G401 (cell line): ENCODE results near the gene HIF3A. TPM values are rescaled to one million over a fixed set of nuclear protein-coding genes. Genes with fewer than 3 reads are reported as not detected.
A peak's percentile ranks its signal among the peaks of the same experiment; 100 is the strongest.
"Not testable (repeated sequence)": the region's sequence is repeated elsewhere in the genome, so short reads cannot be mapped to it uniquely, and the experiment has no call there.

ENCODE experiments used
- DNase-seq: peaks from one replicate; pipeline ENCODE4 v3.0.0-alpha.2; 2015; ENCODE audit warnings: low spot score
- in situ Hi-C: cut with HindIII; loops from 2 replicates; pipeline ENCODE4 v1.10.0; 2016; ENCODE audit warnings: low sequenced_read_pairs, mixed read lengths
- total RNA-seq: library from RNA; depleted of rRNA; stranded (reverse); fragments of >200 nt; shearing (Covaris generic); gene quantifications from 2 replicates; pipeline ENCODE4 v1.2.3, GENCODE V29; 2014

The HIF3A gene
- total RNA-seq, 1 experiment from 2014 or later: not detected

DNA sequence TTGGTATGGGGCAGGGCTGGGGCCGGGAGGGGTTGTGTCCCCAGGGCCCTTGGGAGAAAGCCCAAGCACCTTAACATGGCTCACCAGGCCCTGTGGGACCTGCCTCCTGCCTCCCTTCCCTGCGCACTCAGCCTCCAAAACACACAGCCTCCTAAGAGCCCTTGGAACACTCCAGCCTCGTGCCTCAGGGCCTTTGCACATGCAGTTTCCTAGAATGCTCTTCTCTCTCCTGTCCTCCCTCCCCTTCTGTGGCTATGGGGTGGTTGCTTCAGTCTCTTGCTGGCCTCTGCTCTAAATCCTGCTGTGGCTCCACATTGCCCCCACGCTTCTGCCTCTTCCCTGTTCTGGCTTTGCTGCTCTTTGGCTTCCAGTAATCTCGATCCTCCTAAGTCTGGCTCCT lies 23.7 kb downstream of the HIF3A start:
- DNase-seq: no peak
- in situ Hi-C loops: no loop called here

DNA sequence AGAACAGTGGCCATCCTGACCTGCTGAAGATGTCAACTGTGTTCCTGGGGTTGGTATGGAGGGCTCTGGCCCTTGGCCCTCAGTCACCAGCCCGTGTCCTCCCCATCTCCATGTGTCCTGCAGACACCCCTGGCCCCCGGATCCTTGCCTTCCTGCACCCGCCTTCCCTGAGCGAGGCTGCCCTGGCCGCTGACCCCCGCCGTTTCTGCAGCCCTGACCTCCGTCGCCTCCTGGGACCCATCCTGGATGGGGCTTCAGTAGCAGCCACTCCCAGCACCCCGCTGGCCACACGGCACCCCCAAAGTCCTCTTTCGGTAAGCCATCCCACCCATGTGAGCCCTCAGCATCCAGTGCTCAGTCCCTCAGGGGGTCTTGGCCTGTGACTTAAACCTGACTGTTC lies 24.8 kb downstream of the HIF3A start:
- in situ Hi-C loops: no loop called here
- DNase-seq: no peak

DNA sequence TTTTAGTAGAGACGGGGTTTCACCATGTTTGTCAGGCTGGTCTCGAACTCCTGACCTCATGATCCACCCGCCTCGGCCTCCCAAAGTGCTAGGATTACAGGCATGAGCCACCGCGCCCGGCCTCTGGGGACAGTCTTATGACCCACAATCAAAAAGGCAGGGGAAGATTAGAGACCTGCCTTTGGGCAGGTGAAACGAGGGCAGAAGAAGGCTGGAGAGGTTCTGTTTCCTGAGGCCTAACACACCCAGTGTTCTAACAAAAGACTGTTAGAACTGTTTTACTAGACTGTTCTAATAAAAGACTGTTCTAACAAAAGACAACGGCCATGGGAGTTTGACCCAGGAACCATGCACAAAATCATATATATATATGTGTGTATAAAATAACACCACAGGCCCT lies 26.4 kb downstream of the HIF3A start:
- in situ Hi-C loops, DNase-seq: not testable (repeated sequence)

DNA sequence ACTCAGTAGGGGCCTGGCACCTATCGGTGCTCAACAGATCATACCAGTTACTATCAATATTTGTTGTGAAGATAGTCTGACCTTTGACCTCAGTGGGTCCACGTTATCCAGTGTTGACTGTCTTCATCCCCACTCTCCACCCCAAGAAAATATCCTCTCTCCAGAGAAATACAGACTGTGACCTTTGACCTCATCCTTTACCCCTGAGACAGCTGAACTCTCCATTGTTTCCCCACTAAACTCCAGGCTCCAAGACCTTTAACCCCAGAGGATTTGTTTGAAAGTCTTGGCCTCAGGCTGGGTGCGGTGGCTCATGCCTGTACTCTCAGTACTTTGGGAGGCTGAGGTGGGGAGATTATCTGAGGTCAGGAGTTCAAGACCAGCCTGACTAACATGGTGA lies 27.4 kb downstream of the HIF3A start:
- no peak for DNase-seq
- in situ Hi-C loops: no loop called here

DNA sequence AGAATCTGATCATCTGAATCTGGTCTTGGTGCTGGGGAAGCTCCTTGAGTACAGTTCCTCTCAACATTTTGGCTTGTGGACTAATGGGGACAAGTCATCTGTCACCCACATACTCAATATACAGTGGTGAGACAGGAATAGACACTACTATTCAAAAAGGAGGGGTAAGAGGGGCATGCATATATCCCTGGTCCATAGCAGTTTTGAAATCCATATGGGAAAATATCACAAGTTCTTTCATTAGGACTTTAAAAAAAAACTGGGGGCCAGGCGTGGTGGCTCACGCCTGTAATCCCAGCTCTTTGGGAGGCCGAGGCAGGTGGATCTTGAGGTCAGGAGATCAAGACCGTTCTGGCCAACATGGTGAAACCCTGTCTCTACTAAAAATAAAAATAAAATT lies 29.8 kb downstream of the HIF3A start:
- in situ Hi-C loops: no loop called here
- DNase-seq: no peak

DNA sequence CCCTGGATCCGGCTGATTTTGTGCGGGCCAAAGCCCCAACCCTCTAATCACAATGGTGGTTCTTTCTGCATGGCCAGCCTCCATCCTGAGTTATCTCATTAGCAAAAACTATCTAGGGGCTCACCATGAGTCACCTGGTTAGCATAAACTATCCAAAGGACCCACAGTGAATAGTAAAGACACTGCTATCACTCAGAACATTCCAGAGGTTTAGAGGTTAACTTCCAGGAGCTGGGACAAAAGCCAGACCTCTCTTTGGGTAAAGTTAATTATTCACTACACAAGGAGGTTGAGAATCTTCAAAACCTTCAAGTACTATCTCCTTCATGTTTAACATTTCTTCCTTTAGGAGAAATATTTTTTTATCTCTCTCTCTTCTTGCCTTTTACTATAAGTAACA lies 31.2 kb downstream of the HIF3A start:
- in situ Hi-C loops: no loop called here
- DNase-seq: no peak

DNA sequence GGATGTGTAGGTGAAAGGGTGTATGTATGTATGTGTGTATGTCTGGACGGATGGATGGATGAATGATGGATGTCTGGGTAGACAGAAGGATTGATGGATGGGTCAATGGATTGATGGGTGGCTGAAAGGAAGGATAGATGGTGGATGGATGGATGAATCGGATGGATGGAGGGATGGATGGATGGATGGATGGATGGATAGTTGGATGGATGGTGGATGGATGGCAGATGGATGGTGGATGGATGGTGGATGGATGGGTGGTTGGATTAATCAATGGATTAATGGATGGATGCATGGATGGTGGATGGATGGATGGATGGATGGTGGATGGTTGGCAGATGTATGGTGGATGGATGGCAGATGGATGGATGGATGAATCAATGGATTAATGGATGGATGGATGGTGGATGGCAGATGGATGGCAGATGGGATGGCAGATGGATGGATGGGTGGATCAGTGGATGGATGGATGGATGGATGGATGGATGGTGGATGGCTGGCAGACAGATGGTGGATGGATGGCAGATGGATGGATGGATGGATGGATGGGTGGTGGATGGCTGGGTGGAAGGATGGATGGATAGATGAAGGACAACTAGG lies 33.6 kb downstream of the HIF3A start:
- DNase-seq: no peak
- in situ Hi-C loops: no loop called here

DNA sequence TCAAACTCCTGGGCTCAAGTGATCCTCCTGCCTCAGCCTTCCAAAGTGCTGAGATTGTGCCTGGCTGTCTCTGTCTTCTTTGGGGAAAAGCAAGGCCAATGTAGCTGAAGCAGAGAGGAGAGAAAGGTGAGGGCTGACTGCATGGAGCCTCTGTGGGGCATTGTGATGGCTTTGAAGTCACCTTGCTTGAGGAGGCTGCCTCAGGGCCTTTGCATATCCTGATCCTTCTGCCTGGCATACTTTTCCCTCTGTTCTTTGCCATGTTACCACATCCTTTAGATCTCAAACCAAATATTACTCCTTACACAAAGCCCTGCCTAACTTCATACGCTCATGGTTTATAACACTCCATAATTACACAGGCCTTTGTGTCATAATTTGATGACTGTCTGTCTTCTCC lies 40.6 kb downstream of the HIF3A start:
- DNase-seq: no peak
- in situ Hi-C loops: no loop called here

DNA sequence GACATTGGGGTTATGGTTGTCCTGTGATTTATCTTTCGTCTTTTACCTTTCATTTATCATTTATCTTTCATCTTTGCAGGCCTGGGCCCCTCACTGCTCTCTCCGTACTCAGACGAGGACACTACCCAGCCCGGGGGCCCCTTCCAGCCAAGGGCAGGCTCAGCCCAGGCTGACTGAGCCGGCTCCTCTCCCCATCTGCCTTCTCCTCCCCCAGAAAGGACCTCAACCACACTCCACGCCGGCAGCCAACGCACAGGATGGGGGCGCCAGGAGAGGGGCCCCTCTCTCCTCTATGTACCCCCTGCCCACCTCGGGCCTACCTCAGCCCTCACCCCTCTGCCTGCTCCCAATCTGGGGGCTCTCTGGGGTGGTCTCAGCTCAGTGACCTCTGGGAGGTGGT lies 42.6 kb downstream of the HIF3A start:
- in situ Hi-C loops: no loop called here
- no peak for DNase-seq

DNA sequence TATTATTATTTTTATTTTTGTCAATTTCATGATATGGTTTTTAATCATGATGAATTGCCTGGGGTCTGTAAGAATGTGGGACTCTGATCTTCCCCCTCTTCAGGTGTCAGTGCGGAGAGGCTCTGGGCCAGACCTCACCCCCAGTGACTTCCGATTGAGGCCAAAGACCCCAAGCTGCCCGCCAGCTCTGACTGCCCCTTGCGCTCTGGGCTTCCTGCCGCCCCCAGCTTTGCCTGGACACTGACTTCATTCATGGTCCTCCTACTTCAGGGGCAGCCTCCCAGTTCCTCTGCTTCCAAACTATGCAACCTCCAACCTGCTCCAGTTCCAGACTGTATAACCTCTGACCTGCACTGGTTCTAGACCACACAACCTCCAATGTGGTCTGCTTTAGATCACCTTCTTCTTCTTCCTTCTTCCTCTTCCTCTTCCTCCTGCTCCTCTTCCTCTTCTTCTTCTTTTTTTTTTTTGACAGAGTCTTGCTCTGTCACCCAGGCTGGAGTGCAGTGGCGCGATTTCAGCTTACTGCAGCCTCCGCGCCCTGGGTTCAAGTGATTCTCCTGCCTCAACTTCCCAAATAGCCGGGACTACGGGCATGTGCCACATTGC lies 43.3 kb downstream of the HIF3A start:
- DNase-seq: no peak
- in situ Hi-C loops: no loop called here

DNA sequence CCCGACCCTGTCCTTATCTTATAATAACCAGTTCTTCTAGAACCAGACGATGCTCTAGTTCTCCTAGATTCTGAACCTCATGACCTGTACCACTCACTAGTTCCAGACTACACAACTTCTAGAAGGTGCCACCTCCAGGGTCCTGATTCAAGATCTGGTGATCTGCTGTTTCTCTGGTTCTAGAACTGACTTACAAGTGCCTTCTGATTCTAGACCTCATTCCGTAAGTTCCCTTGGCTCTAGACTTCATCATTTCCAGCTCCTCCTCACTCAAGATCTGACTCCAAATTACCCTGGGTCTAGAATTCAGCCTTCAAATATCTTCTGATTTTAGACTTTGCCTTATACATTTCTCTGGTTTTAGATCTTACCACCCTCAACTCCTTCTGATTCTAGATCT lies 45.1 kb downstream of the HIF3A start:
- in situ Hi-C loops: no loop called here
- no peak for DNase-seq

DNA sequence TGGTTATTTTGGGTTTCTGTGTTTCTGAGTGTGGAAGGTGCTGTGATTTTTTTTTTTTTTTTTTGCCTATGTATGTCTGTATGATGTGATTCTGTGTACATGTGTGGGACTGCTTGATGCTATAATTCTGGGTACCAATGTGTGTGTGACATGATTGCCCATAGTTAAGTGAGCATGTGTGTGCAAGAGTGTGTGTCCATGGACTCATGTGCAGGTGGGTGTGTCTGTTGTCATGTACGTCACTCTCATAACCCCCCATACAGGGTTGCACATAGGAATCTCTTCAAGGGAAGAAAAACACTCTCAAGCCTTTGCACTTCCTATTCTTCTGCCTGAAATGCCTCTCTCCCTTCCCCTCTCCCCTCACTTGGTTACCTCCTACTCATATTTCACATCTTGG lies 47.5 kb downstream of the HIF3A start:
- no peak for DNase-seq
- in situ Hi-C loops: no loop called here

DNA sequence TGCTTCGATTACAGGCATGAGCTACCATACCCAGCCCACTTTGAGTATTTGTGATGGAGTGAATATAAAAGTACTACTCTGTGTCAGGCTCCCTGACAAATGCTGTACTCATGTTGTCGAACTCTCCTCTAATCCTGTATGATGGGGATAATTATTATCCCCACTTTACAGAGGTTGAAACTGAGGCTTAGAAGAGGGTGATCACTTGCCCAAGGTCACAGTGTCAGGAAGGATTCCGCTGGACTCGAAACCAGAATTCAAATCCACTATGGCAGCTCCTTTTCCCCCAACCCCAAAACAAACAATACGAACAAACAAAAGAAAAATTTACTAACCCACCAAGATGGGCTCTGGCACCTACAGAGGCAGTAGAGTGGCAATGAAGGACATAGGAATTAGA lies 48.3 kb downstream of the HIF3A start:
- DNase-seq: no peak
- in situ Hi-C loops: no loop called here

DNA sequence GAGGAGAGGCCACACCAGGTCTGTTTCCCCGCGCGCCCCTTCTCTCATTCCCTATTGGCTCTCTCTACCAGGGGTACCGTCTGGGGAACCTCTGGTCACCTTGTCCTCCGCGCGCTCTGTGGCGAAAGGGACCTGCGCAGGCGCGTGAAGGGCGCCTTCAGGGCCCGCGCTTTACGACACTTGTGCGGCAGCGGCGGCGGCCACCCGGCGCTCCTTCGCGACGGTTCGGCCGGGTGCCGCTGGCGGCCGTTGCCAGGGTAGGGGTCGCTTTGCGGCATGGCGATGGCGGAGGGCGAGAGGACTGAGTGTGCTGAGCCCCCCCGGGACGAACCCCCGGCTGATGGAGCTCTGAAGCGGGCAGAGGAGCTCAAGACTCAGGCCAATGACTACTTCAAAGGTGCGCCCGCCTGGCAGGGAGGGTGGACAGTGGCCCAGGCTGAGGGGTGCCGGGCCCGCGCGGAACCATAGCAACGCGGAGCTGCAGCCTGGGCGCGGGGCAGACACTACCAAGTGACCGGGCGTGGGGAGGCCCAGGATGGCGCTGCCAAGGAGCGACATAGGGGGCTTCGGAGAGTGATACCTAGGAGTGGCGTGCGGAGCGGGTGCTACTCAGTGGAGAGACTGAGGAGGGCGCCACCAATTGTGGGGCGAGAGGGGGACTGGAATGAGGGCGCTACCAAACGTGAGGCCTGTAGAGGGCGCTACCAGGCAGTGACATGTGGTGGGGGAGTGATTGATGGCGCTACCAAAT lies 50.2 kb downstream of the HIF3A start, which contains the start of gene PPP5C:
TSS of gene PPP5C (plus strand) at position 267 of the 751 bp plus-strand sequence. CDS start at position 277, 10 bp downstream.
- in situ Hi-C loops: no loop called here

DNA sequence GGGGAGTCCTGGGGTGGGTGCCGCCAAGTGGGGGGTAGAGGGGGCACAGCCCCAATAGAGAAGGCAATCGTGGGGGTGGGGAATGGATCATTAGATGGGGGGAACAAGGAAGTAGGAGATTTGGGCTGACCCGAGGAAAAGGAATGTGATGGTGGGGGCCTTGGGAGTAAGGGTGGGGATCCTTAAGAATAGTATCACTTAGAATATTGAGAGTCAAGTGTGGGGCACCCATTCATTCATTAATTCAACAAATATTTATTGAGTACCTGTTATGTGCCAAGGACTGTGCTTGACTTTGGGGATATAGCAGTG lies 50.7 kb downstream of the HIF3A start:
- DNase-seq: no peak
- in situ Hi-C loops: no loop called here

More for the DNA sequence above, 50.2 kb downstream of the HIF3A start, which contains the start of gene PPP5C:
- peak; percentile 85 for DNase-seq

DNA sequence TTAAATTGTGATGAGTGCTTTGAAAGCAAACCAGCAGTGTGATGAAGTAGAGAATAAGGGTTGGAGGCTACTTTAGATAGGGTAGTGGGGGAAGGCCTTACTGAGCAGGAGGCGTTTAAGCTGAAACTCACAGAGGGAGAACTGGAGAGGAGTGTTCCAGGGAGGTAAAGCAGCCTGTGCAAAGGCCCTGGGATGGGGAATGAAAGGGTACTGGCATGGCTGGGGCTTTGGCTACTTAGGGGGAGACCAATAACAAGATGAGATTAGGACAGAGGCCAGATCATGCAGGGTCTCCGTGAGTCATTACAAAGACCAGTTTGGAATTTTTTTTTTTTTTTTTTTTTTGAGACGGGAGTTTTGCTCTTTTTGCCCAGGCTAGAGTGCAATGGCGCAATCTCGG lies 51.1 kb downstream of the HIF3A start:
- in situ Hi-C loops: no loop called here
- no peak for DNase-seq

DNA sequence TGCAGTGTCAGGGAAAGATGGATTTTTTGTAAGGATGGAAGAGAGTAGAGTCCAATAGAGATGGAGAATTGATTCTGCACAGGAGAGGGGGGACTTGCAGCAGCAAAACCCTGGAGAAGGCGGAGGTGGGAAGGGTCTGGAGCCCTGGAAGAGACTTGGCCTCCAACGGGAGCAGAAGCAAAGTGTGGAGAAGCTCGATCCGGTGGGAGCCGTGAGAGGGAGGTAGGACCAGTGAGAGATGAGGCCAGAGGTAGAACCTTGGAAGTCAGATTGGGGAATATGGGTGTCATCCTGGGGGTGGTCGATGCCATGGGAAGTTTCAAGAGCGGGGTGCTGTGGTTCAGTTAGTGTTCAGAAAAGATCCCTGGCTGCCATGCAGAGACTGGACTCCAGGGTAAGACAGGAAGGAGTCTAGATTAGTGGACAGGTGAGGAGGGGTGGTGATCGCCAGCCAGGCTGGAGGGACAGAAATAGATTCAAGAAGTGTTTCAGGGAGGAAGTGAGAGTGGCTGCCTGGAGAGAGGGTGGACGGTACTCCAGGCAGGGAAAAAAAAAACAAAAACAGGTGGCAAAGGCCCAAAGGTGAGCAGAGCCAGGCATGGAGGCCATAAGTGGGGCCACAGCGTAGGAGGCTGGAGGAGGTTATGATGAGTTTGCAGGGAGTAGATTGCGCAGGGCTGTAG lies 52.6 kb downstream of the HIF3A start:
- in situ Hi-C loops: no loop called here
- no peak for DNase-seq

DNA sequence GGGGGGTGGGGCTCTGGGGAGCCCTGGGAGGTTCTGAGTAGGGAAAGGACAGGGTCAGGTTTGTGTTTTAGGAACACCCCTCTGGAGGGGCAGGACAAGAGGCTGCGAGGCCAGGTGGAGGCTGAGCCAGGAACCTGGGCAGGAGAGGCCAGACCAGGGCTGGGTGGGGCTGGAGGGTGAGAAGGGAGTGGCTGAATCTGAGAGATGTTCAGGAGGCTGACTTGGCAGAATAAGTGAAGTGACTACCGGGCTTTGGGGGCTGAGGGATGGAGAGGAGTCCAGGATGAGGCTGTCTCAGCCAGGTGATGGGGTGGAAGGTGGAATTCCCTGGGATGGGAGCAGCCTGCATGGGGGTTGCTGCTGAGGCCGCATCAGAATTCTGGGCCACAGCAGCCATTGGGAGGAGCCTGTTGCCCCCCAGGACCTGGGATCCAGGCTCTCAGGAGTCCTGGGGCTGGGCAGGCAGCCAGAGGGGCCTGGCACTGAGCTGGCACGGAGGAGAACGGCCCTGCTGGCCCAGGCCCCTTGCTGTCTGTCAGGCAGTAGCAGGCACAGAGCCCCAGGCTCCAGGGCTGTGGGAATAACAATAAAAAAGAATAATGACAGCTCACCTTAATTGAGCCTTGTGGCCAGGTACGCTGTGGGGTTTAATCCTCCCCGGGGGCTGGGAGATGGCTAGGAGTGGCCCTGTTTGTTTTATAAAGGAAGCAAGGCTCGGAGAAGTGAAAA lies 53.4 kb downstream of the HIF3A start:
- in situ Hi-C loops: no loop called here
- no peak for DNase-seq

DNA sequence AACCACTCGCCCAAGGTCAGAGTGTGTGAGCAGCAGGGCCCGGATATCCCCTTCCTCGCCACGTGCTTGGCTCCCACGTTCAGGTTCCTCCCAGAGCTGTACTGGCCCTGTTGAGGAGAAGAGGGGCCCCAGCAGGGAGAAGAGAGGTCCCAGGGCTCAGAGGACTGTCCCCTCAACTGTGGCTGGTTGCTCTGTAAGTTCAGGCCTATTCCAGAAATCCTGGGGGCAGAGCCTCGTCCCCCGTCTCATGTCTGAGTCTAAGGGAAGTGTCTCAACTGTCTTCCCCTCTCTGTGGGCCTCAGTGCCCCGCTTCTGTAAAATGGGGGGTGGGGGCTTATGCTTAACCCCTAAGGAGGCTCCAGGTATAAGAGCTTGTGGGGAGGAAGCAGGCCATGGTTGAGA lies 53.9 kb downstream of the HIF3A start:
- no peak for DNase-seq
- in situ Hi-C loops: no loop called here
